ENCODE results near the gene RNF149. TPM values are rescaled to one million over a fixed set of nuclear protein-coding genes. Genes with fewer than 3 reads are reported as not detected.
"Not testable (repeated sequence)": the region's sequence is repeated elsewhere in the genome, so short reads cannot be mapped to it uniquely, and the experiment has no call there.

Gene RNF149
- total RNA-seq, 1 experiment from 2014 or later = 34.8 TPM

GRCh38 chr2:101249826-101250225 lies 58.7 kb downstream of the RNF149 start:
- no TSS peak for BruUV-seq (replicated peaks)
- no peak overlapping the region for H3K27ac Mint-ChIP-seq (ENCODE audit: low read depth, unreplicated experiment)

DNA sequence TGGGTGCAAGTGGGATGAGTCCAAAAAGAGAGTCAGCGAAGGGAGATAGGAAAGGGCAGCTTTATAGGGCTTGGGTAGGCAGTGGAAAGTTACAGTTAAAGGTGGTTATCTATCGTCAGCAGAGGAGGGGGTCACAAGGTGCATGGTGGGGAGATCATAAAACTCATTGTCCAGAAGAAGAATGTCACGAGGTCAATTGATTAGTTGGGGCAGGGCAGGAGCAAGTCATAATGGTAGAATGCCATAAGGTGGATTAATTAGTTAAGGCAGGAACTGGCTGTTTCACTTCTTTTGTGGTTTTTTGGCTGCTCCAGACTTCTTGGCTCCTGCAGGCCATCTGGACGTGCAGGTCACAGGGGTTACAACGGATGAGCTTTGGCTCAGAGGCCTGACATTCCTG lies 59.7 kb downstream of the RNF149 start:
- BruUV-seq (replicated peaks); CTCF ChIA-PET; H3K4me1 Mint-ChIP-seq (ENCODE audit: insufficient read depth, unreplicated experiment); H3K27ac Mint-ChIP-seq (ENCODE audit: low read depth, unreplicated experiment); H3K27me3 Mint-ChIP-seq (ENCODE audit: insufficient read depth, unreplicated experiment); POLR2A ChIA-PET; H3K4me3 Mint-ChIP-seq (ENCODE audit: unreplicated experiment); H3K36me3 Mint-ChIP-seq (ENCODE audit: insufficient read depth, unreplicated experiment); DNase-seq (ENCODE audit: unreplicated experiment); intact Hi-C loops (cut with micrococcal nuclease); H3K9me3 Mint-ChIP-seq (ENCODE audit: unreplicated experiment): not testable (repeated sequence)

More at GRCh38 chr2:101249826-101250225, 58.7 kb downstream of the RNF149 start:
- Mint-ChIP-seq H3K4me3 (ENCODE audit: unreplicated experiment) (no peak overlapping the region), H3K9me3 (ENCODE audit: unreplicated experiment) (no peaks in the 10 kb centered on the region), H3K36me3 (ENCODE audit: insufficient read depth, unreplicated experiment) (peaks cover 6% of the 10 kb centered on the region), H3K27me3 (ENCODE audit: insufficient read depth, unreplicated experiment) (no peaks in the 10 kb centered on the region), H3K4me1 (ENCODE audit: insufficient read depth, unreplicated experiment) (peaks cover 13% of the 10 kb centered on the region)
- ChIA-PET CTCF (interaction anchor here (0.6 to 2.2 kb wide), 5 partner anchors 9 to 247 kb away, joined by 3 to 9 read pairs (median 3); no protein-coding TSS in a partner anchor), POLR2A (no interaction called here)
- intact Hi-C loops (cut with micrococcal nuclease) = loop anchor here (5.0 kb wide), 2 partner anchors 57 to 98 kb away; partner anchors contain the start of genes RNF149 and TBC1D8
- DNase-seq (ENCODE audit: unreplicated experiment) = no peak
- TF ChIP-seq, protein P1, sequence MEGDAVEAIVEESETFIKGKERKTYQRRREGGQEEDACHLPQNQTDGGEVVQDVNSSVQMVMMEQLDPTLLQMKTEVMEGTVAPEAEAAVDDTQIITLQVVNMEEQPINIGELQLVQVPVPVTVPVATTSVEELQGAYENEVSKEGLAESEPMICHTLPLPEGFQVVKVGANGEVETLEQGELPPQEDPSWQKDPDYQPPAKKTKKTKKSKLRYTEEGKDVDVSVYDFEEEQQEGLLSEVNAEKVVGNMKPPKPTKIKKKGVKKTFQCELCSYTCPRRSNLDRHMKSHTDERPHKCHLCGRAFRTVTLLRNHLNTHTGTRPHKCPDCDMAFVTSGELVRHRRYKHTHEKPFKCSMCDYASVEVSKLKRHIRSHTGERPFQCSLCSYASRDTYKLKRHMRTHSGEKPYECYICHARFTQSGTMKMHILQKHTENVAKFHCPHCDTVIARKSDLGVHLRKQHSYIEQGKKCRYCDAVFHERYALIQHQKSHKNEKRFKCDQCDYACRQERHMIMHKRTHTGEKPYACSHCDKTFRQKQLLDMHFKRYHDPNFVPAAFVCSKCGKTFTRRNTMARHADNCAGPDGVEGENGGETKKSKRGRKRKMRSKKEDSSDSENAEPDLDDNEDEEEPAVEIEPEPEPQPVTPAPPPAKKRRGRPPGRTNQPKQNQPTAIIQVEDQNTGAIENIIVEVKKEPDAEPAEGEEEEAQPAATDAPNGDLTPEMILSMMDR (IDR thresholded peaks at IDR 0.05; ENCODE audit: unreplicated experiment) = no peak

DNA sequence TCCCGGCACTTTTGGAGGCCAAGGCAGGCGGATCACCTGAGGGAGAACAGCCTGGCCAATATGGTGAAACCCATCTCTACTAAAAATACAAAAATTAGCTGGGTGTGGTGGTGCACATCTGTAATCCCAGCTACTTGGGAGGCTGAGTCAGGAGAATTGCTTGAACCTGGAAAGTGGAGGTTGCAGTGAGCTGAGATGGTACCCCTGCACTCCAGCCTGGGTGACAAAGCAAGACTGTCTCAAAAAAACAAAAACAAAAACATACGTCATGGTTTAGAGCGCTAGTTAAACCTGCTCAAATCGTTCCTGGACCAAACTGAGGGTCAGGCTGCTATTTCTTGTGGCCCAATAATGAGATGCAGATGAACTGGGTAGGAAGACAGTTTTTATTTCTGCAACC lies 63.0 kb downstream of the RNF149 start:
- intact Hi-C loops (cut with micrococcal nuclease); H3K27ac Mint-ChIP-seq (ENCODE audit: low read depth, unreplicated experiment); H3K36me3 Mint-ChIP-seq (ENCODE audit: insufficient read depth, unreplicated experiment); DNase-seq (ENCODE audit: unreplicated experiment); BruUV-seq (replicated peaks); H3K9me3 Mint-ChIP-seq (ENCODE audit: unreplicated experiment); H3K4me3 Mint-ChIP-seq (ENCODE audit: unreplicated experiment); H3K4me1 Mint-ChIP-seq (ENCODE audit: insufficient read depth, unreplicated experiment); H3K27me3 Mint-ChIP-seq (ENCODE audit: insufficient read depth, unreplicated experiment); POLR2A ChIA-PET: not testable (repeated sequence)
- CTCF ChIA-PET = interaction anchor here (0.7 kb wide), 1 partner anchor 1191 kb away, joined by 7 read pairs; no protein-coding TSS in a partner anchor

DNA sequence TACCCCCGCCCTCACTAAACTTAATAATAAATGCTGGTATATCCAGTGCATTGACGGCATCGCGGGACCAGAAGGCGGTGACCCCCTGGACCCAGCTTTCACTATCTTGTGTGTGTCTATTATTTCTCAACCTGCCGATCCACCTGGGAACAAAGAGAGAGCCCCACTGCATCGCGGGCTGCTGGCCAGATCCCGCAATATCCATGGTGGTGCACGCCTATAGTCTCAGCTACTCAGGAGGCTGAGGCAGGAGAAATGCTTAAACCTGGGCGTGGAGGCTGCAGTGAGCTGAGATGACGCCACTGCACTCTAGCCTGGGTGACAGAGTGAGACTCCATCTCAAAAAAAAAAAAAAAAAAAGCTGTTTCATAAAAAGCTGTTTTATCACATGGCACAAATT lies 63.6 kb downstream of the RNF149 start:
- H3K9me3 Mint-ChIP-seq (ENCODE audit: unreplicated experiment); BruUV-seq (replicated peaks); H3K4me1 Mint-ChIP-seq (ENCODE audit: insufficient read depth, unreplicated experiment); intact Hi-C loops (cut with micrococcal nuclease); DNase-seq (ENCODE audit: unreplicated experiment); H3K27ac Mint-ChIP-seq (ENCODE audit: low read depth, unreplicated experiment); H3K4me3 Mint-ChIP-seq (ENCODE audit: unreplicated experiment); H3K27me3 Mint-ChIP-seq (ENCODE audit: insufficient read depth, unreplicated experiment); POLR2A ChIA-PET; H3K36me3 Mint-ChIP-seq (ENCODE audit: insufficient read depth, unreplicated experiment): not testable (repeated sequence)
- CTCF ChIA-PET = interaction anchor here (0.6 to 0.7 kb wide), 2 partner anchors 36 to 1192 kb away, joined by 3 to 7 read pairs; no protein-coding TSS in a partner anchor

DNA sequence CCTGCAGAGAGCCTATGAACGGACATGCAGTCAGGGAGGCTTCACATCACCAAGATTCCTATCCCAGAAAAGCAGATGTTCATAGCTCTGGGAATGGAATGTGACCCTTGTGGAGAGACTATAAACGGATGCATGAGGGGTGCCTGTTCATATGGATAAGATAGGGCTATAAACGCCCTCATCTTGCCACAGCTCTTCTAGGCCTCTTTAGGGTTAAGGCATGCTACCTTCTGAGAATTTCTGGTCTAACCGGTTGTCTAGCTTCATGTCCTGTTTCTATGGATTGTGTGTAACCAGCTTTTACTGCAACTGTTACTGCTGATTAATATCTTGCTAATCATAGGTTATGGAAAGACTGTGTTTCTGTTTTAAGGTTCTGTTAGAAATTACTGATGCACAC lies 64.1 kb downstream of the RNF149 start:
- H3K4me1 Mint-ChIP-seq (ENCODE audit: insufficient read depth, unreplicated experiment); H3K27ac Mint-ChIP-seq (ENCODE audit: low read depth, unreplicated experiment); intact Hi-C loops (cut with micrococcal nuclease); H3K36me3 Mint-ChIP-seq (ENCODE audit: insufficient read depth, unreplicated experiment); H3K27me3 Mint-ChIP-seq (ENCODE audit: insufficient read depth, unreplicated experiment); BruUV-seq (replicated peaks); H3K4me3 Mint-ChIP-seq (ENCODE audit: unreplicated experiment); H3K9me3 Mint-ChIP-seq (ENCODE audit: unreplicated experiment); DNase-seq (ENCODE audit: unreplicated experiment); POLR2A ChIA-PET: not testable (repeated sequence)
- CTCF ChIA-PET = interaction anchor here (0.6 kb wide), 1 partner anchor 35 kb away, joined by 3 read pairs; no protein-coding TSS in a partner anchor

DNA sequence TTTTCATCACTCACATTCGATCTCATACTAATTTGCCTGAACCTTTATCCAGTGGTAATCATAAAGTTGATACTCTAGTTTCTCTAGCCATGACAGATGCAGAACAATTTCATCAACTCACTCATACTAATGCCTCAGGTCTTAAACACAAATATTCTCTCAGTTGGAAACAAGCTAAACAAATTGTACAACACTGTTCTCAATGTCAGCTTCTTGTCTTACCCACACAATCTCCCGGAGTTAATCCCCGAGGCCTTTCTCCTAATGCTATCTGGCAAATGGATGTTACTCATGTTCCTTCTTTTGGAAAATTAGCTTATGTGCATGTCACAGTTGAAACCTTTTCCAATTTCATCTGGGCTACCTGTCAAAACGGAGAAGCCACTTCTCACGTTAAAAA lies 67.3 kb downstream of the RNF149 start:
- Mint-ChIP-seq H3K27ac (ENCODE audit: low read depth, unreplicated experiment) (no peak overlapping the region), H3K36me3 (ENCODE audit: insufficient read depth, unreplicated experiment) (peaks cover 6% of the 10 kb centered on the region), H3K4me3 (ENCODE audit: unreplicated experiment) (no peak overlapping the region), H3K27me3 (ENCODE audit: insufficient read depth, unreplicated experiment) (no peaks in the 10 kb centered on the region), H3K9me3 (ENCODE audit: unreplicated experiment) (peaks cover 7% of the 10 kb centered on the region), H3K4me1 (ENCODE audit: insufficient read depth, unreplicated experiment) (peaks cover 8% of the 10 kb centered on the region)
- TF ChIP-seq, protein P1 (IDR thresholded peaks at IDR 0.05; ENCODE audit: unreplicated experiment) = no peak
- ChIA-PET CTCF (interaction anchor here (0.7 to 3.2 kb wide), 11 partner anchors 9 to 175 kb away, joined by 3 to 31 read pairs (median 5); partner anchors contain the start of gene CNOT11), POLR2A (interaction anchor here (0.7 to 1.4 kb wide), 4 partner anchors 11 to 27 kb away, joined by 3 to 4 read pairs (median 4); no protein-coding TSS in a partner anchor)
- intact Hi-C loops (cut with micrococcal nuclease) = no loop called here
- DNase-seq (ENCODE audit: unreplicated experiment) = no peak
- BruUV-seq (replicated peaks) = no TSS peak
